PFSK-1 (cell line): Measurements from ENCODE around the gene FOXO6.

ENCODE experiments used
- FOXP2 ChIP-seq: optimal IDR thresholded peaks from 2 replicates; pipeline ENCODE3; 2011; ENCODE audit warnings: borderline replicate concordance, control low read depth, inconsistent platforms; ENCODE audit not compliant: insufficient read depth; ENCODE audit errors: extremely low read length, extremely low read depth
- POLR2AphosphoS5 ChIP-seq: IDR thresholded peaks from 2 replicates; pipeline ENCODE4 v1.6.1; 2012; ENCODE audit warnings: low read depth, mild to moderate bottlenecking, control low read depth, low read length, moderate library complexity
- REST ChIP-seq, 2 experiments: IDR thresholded peaks; 2 replicates each; pipeline versions ENCODE4 v1.6.1 to v1.8.0; 2011 to 2012; ENCODE audit warnings: low read depth in 2 of 2, low read length in 2 of 2, control low read depth in 1 of 2, inconsistent platforms in 1 of 2, mild to moderate bottlenecking in 1 of 2, moderate library complexity in 1 of 2; ENCODE audit not compliant: insufficient read depth in 1 of 2
- SIN3A ChIP-seq: IDR thresholded peaks from 2 replicates; pipeline ENCODE4 v1.6.1; 2012; ENCODE audit warnings: mild to moderate bottlenecking, low read length, moderate library complexity, borderline replicate concordance; ENCODE audit not compliant: insufficient read depth
- TAF1 ChIP-seq: IDR thresholded peaks from 2 replicates; pipeline ENCODE4 v1.6.1; 2012; ENCODE audit warnings: low read length, control low read depth, borderline replicate concordance; ENCODE audit not compliant: insufficient read depth

The FOXO6 gene

DNA sequence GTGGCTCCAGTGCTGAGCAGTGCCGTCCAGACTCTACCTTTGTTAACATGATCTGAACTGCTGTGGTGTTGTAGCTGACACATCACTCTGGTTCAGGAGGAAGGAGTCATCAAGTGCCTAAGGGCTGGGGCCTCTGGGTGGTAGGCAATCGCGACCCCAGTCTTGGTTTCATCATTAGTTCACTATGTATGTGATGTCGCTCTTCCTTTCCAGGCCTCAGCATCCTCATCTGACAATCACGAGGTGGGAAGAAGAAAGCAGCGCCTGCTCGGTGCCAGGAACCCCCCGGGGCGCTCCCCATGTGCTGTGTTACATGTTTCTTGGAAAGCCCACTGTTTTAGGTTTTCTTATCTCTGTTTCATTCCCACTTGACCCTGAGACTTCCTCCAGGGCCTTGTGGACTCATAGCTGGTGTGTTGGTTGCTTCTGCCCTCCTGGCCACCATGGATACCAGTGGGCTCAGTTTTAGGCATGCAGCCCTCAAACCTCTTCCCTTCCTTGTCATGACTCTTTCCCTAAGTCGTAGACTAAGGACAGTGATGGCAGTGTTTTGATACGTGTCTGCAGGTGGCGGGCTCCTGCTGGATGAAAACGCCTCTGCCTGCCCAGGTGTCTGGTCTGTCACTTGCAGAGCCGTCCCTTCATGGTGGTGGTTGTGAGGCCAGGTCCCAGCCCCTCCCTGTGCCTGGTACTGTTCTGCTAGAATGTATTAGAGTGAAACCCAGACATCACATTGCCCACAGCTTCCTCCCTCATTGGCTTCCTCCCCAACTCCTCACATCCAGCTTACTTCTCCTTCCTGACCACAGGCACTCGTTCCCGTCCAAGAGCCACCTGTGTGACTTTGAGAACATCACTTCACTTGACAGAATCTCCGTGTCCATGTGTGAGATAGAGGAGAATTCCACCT is 17.2 kb upstream of the FOXO6 start:
- TF ChIP-seq TAF1 = no peak
- no peak for TF ChIP-seq POLR2AphosphoS5
- no peak for TF ChIP-seq FOXP2
- TF ChIP-seq SIN3A = no peak
- no peak for TF ChIP-seq REST (IDR thresholded peaks at IDR 0.05; ENCODE audit: insufficient read depth in 1 of 2, low read depth in 2 of 2, low read length in 2 of 2)

DNA sequence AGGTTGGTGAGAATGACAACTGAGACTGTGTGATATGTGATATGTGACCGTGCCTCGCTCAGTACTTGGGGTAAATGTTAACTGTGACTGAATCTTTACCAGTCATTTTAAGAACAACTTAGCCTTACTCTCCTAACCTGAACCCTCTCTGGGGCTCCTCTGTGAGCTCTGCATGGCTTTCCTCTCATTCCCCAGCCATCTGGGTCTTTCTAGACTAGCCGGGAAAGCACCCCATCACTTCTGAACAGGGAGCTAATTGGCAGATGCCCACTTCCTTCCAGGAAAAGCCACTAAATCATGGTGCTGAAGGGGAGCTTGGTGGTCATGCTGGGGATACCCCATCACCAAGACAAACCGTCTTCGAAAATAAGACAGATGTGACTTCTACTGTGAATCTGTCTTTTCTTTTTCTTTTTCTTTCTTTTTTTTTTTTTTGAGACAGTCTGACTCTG is 16.5 kb upstream of the FOXO6 start:
- TF ChIP-seq SIN3A (no peak), REST (IDR thresholded peaks at IDR 0.05; ENCODE audit: insufficient read depth in 1 of 2, low read depth in 2 of 2, low read length in 2 of 2) (no peak), TAF1 (no peak), POLR2AphosphoS5 (no peak), FOXP2 (no peak)

DNA sequence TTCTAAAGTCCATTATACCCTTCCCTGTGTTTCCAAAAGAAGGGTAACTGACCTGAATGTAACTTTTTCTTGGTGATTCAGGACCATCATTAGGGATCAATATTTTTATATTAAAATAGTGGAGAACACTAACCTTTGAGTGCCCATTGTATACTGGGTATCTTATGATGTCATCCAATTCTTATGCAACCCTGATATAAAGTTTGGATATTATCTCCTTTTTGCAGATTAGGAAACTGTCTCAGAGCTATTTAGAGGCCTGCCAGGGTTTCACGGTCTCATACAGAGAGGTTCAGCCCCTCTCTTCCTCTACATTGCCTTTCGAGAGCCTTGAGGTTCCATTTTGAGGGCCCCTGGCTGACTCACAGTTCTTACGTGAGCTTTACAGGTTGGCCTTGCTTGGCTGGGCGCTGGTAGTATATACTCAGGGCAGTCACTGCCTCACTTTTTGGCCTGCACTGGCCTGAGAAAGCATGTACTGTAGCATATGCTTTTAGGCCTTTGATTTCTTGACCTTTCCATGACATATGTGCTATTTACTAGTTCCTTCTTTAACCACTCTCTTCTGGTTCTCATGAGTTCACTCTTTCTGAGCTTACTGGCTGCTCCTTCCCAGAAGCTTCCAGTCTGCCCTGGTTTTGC is 15.7 kb upstream of the FOXO6 start:
- no peak for TF ChIP-seq SIN3A
- no peak for TF ChIP-seq FOXP2
- no peak for TF ChIP-seq TAF1
- no peak for TF ChIP-seq POLR2AphosphoS5
- TF ChIP-seq REST (IDR thresholded peaks at IDR 0.05; ENCODE audit: insufficient read depth in 1 of 2, low read depth in 2 of 2, low read length in 2 of 2) = no peak

- TF ChIP-seq SIN3A = no peak
- no peak for TF ChIP-seq TAF1
- no peak for TF ChIP-seq REST (IDR thresholded peaks at IDR 0.05; ENCODE audit: insufficient read depth in 1 of 2, low read depth in 2 of 2, low read length in 2 of 2)
- no peak for TF ChIP-seq FOXP2
- TF ChIP-seq POLR2AphosphoS5 = no peak
Observed at GRCh38 chr1:41347276-41347675, 14.0 kb upstream of the FOXO6 start.
